Measurements from ENCODE around the gene POLG. TPM values are rescaled to one million over a fixed set of nuclear protein-coding genes. Genes with fewer than 3 reads are reported as not detected.

Gene POLG
- total and polyA plus RNA-seq, 3 donors from 2014 or later = 31.6 to 73.3 (median 65.2) TPM

DNA sequence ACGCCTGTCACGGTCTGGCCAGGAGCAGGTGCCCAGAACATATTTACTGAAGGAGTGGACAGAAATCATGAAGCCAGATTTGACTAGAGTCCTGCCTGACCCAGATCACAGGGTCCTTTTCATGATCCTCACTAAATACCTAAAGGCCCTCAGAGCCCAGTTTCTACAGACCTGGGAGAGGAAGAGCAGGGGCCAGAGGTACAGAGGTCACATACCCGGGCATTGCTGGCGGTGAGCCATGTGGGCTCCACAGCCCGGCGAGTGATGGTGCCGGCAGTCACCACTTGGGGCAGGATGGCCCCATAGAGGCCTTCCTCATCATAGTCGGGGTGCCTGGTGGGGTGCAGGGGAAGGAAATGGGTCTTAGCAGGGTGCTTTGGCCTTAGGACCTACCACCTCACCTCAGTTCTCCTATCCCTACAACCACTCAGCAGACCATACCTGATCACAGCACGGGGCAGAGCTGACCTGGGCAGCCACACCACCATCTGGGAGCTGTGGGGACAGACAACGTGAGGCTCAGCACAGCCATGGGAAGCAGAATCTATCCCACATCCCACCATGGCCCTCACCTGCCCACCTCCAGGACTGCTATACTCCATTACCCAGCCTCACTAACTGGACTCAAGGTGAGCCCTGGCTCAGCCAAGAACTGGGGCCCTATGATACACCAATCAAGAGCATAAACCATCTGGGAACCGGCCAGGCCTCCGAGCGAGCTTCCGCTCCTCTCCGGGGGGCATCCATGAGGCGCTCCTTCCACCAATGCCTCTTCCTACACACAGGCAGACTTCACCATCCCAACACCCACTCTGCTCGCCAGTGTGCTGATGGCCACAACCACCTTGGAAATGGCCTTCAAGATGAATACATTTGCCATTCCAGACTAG, 12.9 kb downstream of the POLG start:
- no peak overlapping the region for H3K4me3 ChIP-seq
- intact Hi-C loops (cut with DNase I; ENCODE audit: low total_unique reads) = no loop called here
- H3K4me1 ChIP-seq = no peaks in the 10 kb centered on the region
- TF ChIP-seq CTCF (IDR thresholded peaks at IDR 0.05) = no peak
- TF ChIP-seq POLR2A (IDR thresholded peaks at IDR 0.05) = no peak
- no peaks in the 10 kb centered on the region for H3K27me3 ChIP-seq
- DNase-seq = no peak
- H3K9me3 ChIP-seq = no peaks in the 10 kb centered on the region
- no peak overlapping the region for H3K27ac ChIP-seq
- WGBS, 2 donors = 78 to 84% methylated on average over 17 of the region's 17 CpGs
- H3K36me3 ChIP-seq (ENCODE audit: low read depth, missing control alignments) = no peaks in the 10 kb centered on the region

GRCh38 chr15:89320200-89320599, 14.4 kb downstream of the POLG start:
- WGBS, 2 donors = 93 to 98% methylated on average over 2 of the region's 2 CpGs
- intact Hi-C loops (cut with DNase I; ENCODE audit: low total_unique reads) = no loop called here

DNA sequence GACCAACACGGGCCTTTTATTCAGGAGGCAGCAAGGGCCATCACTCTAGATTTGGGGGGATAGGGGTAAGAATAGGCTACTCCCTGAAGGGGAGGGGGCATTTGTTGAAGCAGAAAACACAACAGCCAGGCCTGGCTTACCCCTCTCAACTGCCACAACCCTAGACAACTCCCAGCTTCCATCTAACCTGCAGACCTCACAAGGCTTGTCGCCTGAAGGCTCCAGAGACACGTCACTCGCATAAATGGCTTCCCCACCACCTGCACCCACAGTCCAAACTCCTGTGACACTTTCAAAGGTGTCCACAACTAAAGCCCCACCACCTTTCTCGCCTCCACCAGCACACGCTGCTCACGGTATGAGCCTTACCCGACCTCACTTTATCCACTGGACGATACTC, 14.9 kb downstream of the POLG start:
- Histone ChIP-seq H3K4me3 (no peak overlapping the region), H3K27me3 (no peaks in the 10 kb centered on the region), H3K4me1 (no peaks in the 10 kb centered on the region), H3K27ac (no peak overlapping the region), H3K9me3 (no peaks in the 10 kb centered on the region), H3K36me3 (ENCODE audit: low read depth, missing control alignments) (no peaks in the 10 kb centered on the region)
- intact Hi-C loops (cut with DNase I; ENCODE audit: low total_unique reads) = no loop called here
- no peak for TF ChIP-seq POLR2A (IDR thresholded peaks at IDR 0.05)
- no peak for TF ChIP-seq CTCF (IDR thresholded peaks at IDR 0.05)
- 89 to 93% methylated on average over 9 of the region's 9 CpGs for WGBS, 2 donors
- no peak for DNase-seq

More at GRCh38 chr15:89320200-89320599, 14.4 kb downstream of the POLG start:
- no peaks in the 10 kb centered on the region for H3K4me1 ChIP-seq
- no peak overlapping the region for H3K4me3 ChIP-seq
- H3K36me3 ChIP-seq (ENCODE audit: low read depth, missing control alignments) = no peaks in the 10 kb centered on the region
- no peaks in the 10 kb centered on the region for H3K27me3 ChIP-seq
- no peak overlapping the region for H3K27ac ChIP-seq
- no peaks in the 10 kb centered on the region for H3K9me3 ChIP-seq
- TF ChIP-seq POLR2A (IDR thresholded peaks at IDR 0.05) (no peak), CTCF (IDR thresholded peaks at IDR 0.05) (no peak)
- no peak for DNase-seq

- DNase-seq = no peak
- H3K4me1 ChIP-seq = no peaks in the 10 kb centered on the region
- intact Hi-C loops (cut with DNase I; ENCODE audit: low total_unique reads) = no loop called here
- TF ChIP-seq CTCF (IDR thresholded peaks at IDR 0.05) (no peak), POLR2A (IDR thresholded peaks at IDR 0.05) (no peak)
- 76 to 80% methylated on average over 4 of the region's 4 CpGs for WGBS, 2 donors
- no peaks in the 10 kb centered on the region for H3K27me3 ChIP-seq
- H3K36me3 ChIP-seq (ENCODE audit: low read depth, missing control alignments) = no peaks in the 10 kb centered on the region
- H3K27ac ChIP-seq = no peak overlapping the region
- no peak overlapping the region for H3K4me3 ChIP-seq
- no peaks in the 10 kb centered on the region for H3K9me3 ChIP-seq
Measured at GRCh38 chr15:89317186-89317720, 17.4 kb downstream of the POLG start.
